Osteocyte (in vitro differentiated cells): ENCODE measurements around the gene GRN. TPM values are rescaled to one million over a fixed set of nuclear protein-coding genes. Genes with fewer than 3 reads are reported as not detected.
"Not testable (repeated sequence)": the region's sequence is repeated elsewhere in the genome, so short reads cannot be mapped to it uniquely, and the experiment has no call there.

ENCODE experiments used
- DNase-seq: peaks from one replicate; pipeline ENCODE4 v3.0.0; 2021; ENCODE audit warnings: mixed read lengths; ENCODE audit not compliant: unreplicated experiment; ENCODE audit errors: extremely low spot score
- H3K27ac Mint-ChIP-seq: one replicate; pipeline ENCODE4 v1.8.0; 2021; ENCODE audit warnings: mild to moderate bottlenecking, mixed read lengths; ENCODE audit not compliant: unreplicated experiment
- H3K27me3 Mint-ChIP-seq: one replicate; pipeline ENCODE4 v1.8.0; 2021; ENCODE audit warnings: mixed read lengths; ENCODE audit not compliant: unreplicated experiment
- H3K36me3 Mint-ChIP-seq: one replicate; pipeline ENCODE4 v1.8.0; 2021; ENCODE audit warnings: mixed read lengths; ENCODE audit not compliant: unreplicated experiment
- H3K4me1 Mint-ChIP-seq: one replicate; pipeline ENCODE4 v1.8.0; 2021; ENCODE audit warnings: mixed read lengths; ENCODE audit not compliant: unreplicated experiment
- H3K4me3 Mint-ChIP-seq: one replicate; pipeline ENCODE4 v1.8.0; 2021; ENCODE audit warnings: mild to moderate bottlenecking, moderate library complexity, mixed read lengths; ENCODE audit not compliant: unreplicated experiment
- H3K9me3 Mint-ChIP-seq: one replicate; pipeline ENCODE4 v1.8.0; 2021; ENCODE audit warnings: mixed read lengths; ENCODE audit not compliant: unreplicated experiment
- total RNA-seq: library from RNA; stranded (reverse); gene quantifications from 2 replicates; pipeline ENCODE4 v1.2.1, GENCODE V29; 2021
- TF ChIP-seq, protein P1 (sequence below): fragments of 200-600 bp; sonication (generic); IDR thresholded peaks from 2 replicates; pipeline ENCODE4 v1.5.0; 2021; ENCODE audit warnings: antibody characterized with exemption, mild to moderate bottlenecking, moderate library complexity

Gene GRN
- total RNA-seq, 1 donor from 2014 or later, result 574 TPM

GRCh38 chr17:44390250-44390870 is 45.3 kb downstream of the GRN start:
- Mint-ChIP-seq H3K27ac (no peak overlapping the region), H3K9me3 (no peaks in the 10 kb centered on the region), H3K4me3 (no peak overlapping the region), H3K36me3 (no peaks in the 10 kb centered on the region), H3K27me3 (no peaks in the 10 kb centered on the region), H3K4me1 (peaks cover 2% of the 10 kb centered on the region)
- TF ChIP-seq, protein P1, sequence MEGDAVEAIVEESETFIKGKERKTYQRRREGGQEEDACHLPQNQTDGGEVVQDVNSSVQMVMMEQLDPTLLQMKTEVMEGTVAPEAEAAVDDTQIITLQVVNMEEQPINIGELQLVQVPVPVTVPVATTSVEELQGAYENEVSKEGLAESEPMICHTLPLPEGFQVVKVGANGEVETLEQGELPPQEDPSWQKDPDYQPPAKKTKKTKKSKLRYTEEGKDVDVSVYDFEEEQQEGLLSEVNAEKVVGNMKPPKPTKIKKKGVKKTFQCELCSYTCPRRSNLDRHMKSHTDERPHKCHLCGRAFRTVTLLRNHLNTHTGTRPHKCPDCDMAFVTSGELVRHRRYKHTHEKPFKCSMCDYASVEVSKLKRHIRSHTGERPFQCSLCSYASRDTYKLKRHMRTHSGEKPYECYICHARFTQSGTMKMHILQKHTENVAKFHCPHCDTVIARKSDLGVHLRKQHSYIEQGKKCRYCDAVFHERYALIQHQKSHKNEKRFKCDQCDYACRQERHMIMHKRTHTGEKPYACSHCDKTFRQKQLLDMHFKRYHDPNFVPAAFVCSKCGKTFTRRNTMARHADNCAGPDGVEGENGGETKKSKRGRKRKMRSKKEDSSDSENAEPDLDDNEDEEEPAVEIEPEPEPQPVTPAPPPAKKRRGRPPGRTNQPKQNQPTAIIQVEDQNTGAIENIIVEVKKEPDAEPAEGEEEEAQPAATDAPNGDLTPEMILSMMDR, result no peak
- DNase-seq, result no peak

DNA sequence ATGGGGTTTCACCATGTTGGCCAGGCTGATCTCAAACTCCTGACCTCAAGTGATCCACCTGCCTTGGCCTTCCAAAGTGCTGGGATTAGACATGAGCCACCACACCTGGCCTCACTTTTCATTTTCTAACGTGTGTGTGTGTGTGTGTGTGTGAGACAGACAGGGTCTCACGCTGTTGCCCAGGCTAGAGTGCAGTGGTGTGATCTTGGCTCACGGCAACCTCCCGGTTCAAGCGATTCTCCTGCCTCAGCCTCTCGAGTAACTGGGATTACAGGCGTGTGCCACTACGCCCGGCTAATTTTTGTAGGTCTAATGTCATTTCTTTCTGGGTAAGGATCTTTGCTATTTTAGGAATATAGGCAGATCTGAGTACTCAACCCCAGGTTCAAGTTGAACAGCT is 49.0 kb downstream of the GRN start:
- H3K36me3 Mint-ChIP-seq, result peaks cover 21% of the 10 kb centered on the region
- not testable (repeated sequence) for H3K27ac Mint-ChIP-seq, H3K27me3 Mint-ChIP-seq, H3K4me1 Mint-ChIP-seq, H3K4me3 Mint-ChIP-seq, H3K9me3 Mint-ChIP-seq
- peak; percentile 44 for DNase-seq

- Mint-ChIP-seq H3K27ac (no peak overlapping the region), H3K9me3 (no peaks in the 10 kb centered on the region), H3K4me1 (no peaks in the 10 kb centered on the region), H3K4me3 (no peak overlapping the region), H3K36me3 (peaks cover 26% of the 10 kb centered on the region), H3K27me3 (no peaks in the 10 kb centered on the region)
- TF ChIP-seq, protein P1, result no peak
- no peak for DNase-seq
Observed at GRCh38 chr17:44394833-44395232, 49.7 kb downstream of the GRN start.

DNA sequence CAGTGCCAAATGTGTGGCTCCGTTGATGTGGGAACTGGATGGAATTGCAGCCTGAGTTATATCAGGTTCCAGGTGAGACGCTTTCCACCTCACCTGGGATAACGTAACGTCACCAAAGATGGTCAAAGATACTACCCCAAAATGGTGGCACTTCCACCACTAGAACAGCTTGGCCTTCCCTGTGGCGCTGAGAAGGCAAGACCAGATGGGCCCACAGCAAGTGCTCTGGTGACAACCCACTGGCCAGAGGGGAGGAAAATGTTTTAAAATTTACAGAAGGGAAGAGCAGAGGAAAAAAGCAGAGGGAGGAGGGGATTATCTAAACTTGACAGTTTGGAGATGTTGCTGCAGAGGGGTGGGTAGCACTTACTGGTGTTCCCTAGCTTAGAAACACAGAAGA is 51.8 kb downstream of the GRN start:
- Mint-ChIP-seq H3K27ac (no peak overlapping the region), H3K4me3 (no peak overlapping the region), H3K36me3 (peaks cover 38% of the 10 kb centered on the region), H3K27me3 (no peaks in the 10 kb centered on the region), H3K4me1 (no peaks in the 10 kb centered on the region), H3K9me3 (no peaks in the 10 kb centered on the region)
- TF ChIP-seq, protein P1, result no peak
- DNase-seq, result no peak

GRCh38 chr17:44397479-44398440 is 52.7 kb downstream of the GRN start:
- Mint-ChIP-seq H3K4me3 (no peak overlapping the region), H3K27me3 (no peaks in the 10 kb centered on the region)
- TF ChIP-seq, protein P1, result no peak

More at GRCh38 chr17:44397479-44398440, 52.7 kb downstream of the GRN start:
- H3K4me1 Mint-ChIP-seq, result no peaks in the 10 kb centered on the region
- H3K9me3 Mint-ChIP-seq, result no peaks in the 10 kb centered on the region
- no peak overlapping the region for H3K27ac Mint-ChIP-seq
- DNase-seq, result no peak
- H3K36me3 Mint-ChIP-seq, result peaks cover 42% of the 10 kb centered on the region
